ENCODE data around the gene PCIF1.

The PCIF1 gene

DNA sequence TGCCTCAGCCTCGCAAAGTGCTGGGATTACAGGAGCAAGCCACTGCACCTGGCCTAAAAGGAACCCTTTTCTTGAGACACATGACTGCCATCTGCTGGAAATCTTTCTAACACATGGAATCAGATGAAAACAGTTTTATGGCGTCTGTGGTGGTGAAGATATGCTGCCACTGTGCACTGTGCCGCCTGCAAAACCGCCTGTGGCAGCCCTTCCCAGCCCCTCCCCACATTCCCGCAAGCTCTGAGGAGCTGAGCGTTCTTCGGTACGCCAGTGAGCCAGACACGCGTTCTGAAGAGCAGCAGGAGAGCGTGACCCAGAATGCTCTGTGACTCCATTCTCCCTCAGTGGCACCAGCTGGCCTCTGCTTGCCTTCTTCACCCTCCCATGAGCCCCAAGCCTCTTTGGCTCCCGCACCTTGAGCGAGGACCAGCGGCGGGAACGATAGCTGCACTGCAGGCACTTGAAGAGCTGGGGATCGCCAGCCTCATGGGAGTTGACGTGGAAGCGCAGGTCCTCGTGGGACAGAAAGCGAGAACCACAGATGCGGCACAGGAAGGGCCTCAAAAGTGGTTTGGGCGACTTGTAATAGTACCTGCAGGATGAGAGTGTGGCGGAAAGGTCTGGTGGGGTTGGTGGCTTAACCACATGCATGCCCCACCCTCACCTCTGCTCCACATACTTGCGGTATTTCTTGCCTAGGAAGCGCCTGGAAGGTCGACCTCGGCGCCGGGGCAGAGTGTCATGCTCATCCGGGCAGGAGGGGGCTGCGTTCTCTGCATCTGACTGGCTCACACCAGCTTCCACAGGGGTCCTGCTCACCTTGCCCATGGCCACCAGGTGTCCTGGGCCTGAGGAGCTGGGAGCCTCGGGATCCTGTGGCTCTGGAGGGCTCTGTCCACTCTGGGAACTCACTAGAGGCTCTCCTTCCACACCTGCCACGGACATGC lies 28.8 kb downstream of the PCIF1 start:
- no peak overlapping the region for H2AK5ac ChIP-seq (ENCODE audit: low read depth, low read length)
- no CpG with 5 or more reads among the region's 34 CpGs for WGBS, 2 donors (ENCODE audit: extremely low coverage in 2 of 2, insufficient read length in 2 of 2, insufficient replicate concordance in 1 of 2)
- H3K18ac ChIP-seq (ENCODE audit: low read length): no peak overlapping the region
- H3K36me3 ChIP-seq (replicated peaks in 1 of 2; ENCODE audit: control insufficient read depth in 2 of 2, insufficient read depth in 2 of 2, low read length in 2 of 2): peaks cover 64 to 91% of the 10 kb centered on the region in 2 donors
- H3K14ac ChIP-seq (ENCODE audit: low read length): no peak overlapping the region
- no peak overlapping the region for H3K9ac ChIP-seq (ENCODE audit: low read depth, low read length, poor library complexity)
- H2BK12ac ChIP-seq (ENCODE audit: low read length): no peak overlapping the region
- no peak for DNase-seq (ENCODE audit: low spot score)
- peak overlapping the region; percentile 31 for H3K23ac ChIP-seq (ENCODE audit: low read depth, low read length, poor library complexity)
- H2BK5ac ChIP-seq (ENCODE audit: low read length): peak overlapping the region; percentile 22
- H2AFZ ChIP-seq (ENCODE audit: low read length): no peak overlapping the region
- H3K27me3 ChIP-seq (ENCODE audit: control insufficient read depth in 3 of 3, insufficient read depth in 3 of 3, low read depth in 1 of 3, low read length in 3 of 3): no peaks in the 10 kb centered on the region
- H3K4me3 ChIP-seq (ENCODE audit: low read length in 2 of 2): no peak overlapping the region
- H2BK120ac ChIP-seq (ENCODE audit: low read depth, low read length): no peak overlapping the region
- no peaks in the 10 kb centered on the region for H3K9me3 ChIP-seq (replicated peaks in 1 of 2; ENCODE audit: control insufficient read depth in 2 of 2, insufficient read depth in 1 of 2, low read depth in 1 of 2, low read length in 2 of 2)
- H4K8ac ChIP-seq (ENCODE audit: low read depth, low read length): no peak overlapping the region
- H3K4ac ChIP-seq (ENCODE audit: low read length): no peak overlapping the region
- no peak overlapping the region for H2BK15ac ChIP-seq (ENCODE audit: low read length)
- no peak overlapping the region for H3K27ac ChIP-seq (replicated peaks; ENCODE audit: low read length)
- no peaks in the 10 kb centered on the region for H3K79me1 ChIP-seq (ENCODE audit: low read depth, low read length)
- H3K4me1 ChIP-seq (ENCODE audit: control insufficient read depth in 2 of 2, insufficient read depth in 1 of 2, low read depth in 1 of 2, low read length in 2 of 2): no peaks in the 10 kb centered on the region
- no peak overlapping the region for H4K91ac ChIP-seq (ENCODE audit: low read depth, low read length, poor library complexity)
- no peak overlapping the region for H3K4me2 ChIP-seq (ENCODE audit: insufficient read depth, low read length, poor library complexity, severe bottlenecking)

DNA sequence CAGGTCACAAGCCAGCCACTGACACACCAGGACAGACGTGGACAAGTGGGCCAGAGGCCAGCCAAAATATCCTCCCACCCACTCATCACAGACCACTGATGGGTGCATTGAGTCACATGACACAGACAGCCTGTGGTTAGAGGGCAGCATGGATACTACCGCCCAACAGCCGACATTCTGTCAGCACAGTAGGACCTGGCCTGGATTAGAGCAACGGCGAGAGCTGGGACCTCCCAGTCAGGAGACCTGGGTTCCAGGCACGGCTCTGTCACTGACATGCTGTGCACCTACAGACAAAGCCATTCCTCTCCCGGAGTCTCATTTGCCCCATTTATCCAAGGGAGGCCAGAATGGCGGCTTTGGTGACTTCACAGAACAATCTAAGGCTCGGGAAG lies 29.5 kb downstream of the PCIF1 start:
- no peak for DNase-seq (ENCODE audit: low spot score)
- H2AK5ac ChIP-seq (ENCODE audit: low read depth, low read length): no peak overlapping the region
- no peak overlapping the region for H2BK15ac ChIP-seq (ENCODE audit: low read length)
- no peak overlapping the region for H3K27ac ChIP-seq (replicated peaks; ENCODE audit: low read length)
- no peak overlapping the region for H3K4me2 ChIP-seq (ENCODE audit: insufficient read depth, low read length, poor library complexity, severe bottlenecking)
- H2BK12ac ChIP-seq (ENCODE audit: low read length): no peak overlapping the region
- H3K27me3 ChIP-seq (ENCODE audit: control insufficient read depth in 3 of 3, insufficient read depth in 3 of 3, low read depth in 1 of 3, low read length in 3 of 3): no peaks in the 10 kb centered on the region
- H2BK120ac ChIP-seq (ENCODE audit: low read depth, low read length): no peak overlapping the region
- H2AFZ ChIP-seq (ENCODE audit: low read length): no peak overlapping the region
- no peak overlapping the region for H3K9ac ChIP-seq (ENCODE audit: low read depth, low read length, poor library complexity)
- no CpG with 5 or more reads among the region's 9 CpGs for WGBS, 2 donors (ENCODE audit: extremely low coverage in 2 of 2, insufficient read length in 2 of 2, insufficient replicate concordance in 1 of 2)
- H2BK5ac ChIP-seq (ENCODE audit: low read length): peak overlapping the region; percentile 22
- H3K4ac ChIP-seq (ENCODE audit: low read length): no peak overlapping the region
- no peaks in the 10 kb centered on the region for H3K4me1 ChIP-seq (ENCODE audit: control insufficient read depth in 2 of 2, insufficient read depth in 1 of 2, low read depth in 1 of 2, low read length in 2 of 2)
- no peaks in the 10 kb centered on the region for H3K79me1 ChIP-seq (ENCODE audit: low read depth, low read length)
- H3K4me3 ChIP-seq (ENCODE audit: low read length in 2 of 2): no peak overlapping the region
- no peak overlapping the region for H3K18ac ChIP-seq (ENCODE audit: low read length)
- H3K36me3 ChIP-seq (replicated peaks in 1 of 2; ENCODE audit: control insufficient read depth in 2 of 2, insufficient read depth in 2 of 2, low read length in 2 of 2): peaks cover 63 to 91% of the 10 kb centered on the region in 2 donors
- no peaks in the 10 kb centered on the region for H3K9me3 ChIP-seq (replicated peaks in 1 of 2; ENCODE audit: control insufficient read depth in 2 of 2, insufficient read depth in 1 of 2, low read depth in 1 of 2, low read length in 2 of 2)
- H3K23ac ChIP-seq (ENCODE audit: low read depth, low read length, poor library complexity): peak overlapping the region; percentile 31
- H4K8ac ChIP-seq (ENCODE audit: low read depth, low read length): no peak overlapping the region
- H4K91ac ChIP-seq (ENCODE audit: low read depth, low read length, poor library complexity): no peak overlapping the region
- H3K14ac ChIP-seq (ENCODE audit: low read length): no peak overlapping the region

DNA sequence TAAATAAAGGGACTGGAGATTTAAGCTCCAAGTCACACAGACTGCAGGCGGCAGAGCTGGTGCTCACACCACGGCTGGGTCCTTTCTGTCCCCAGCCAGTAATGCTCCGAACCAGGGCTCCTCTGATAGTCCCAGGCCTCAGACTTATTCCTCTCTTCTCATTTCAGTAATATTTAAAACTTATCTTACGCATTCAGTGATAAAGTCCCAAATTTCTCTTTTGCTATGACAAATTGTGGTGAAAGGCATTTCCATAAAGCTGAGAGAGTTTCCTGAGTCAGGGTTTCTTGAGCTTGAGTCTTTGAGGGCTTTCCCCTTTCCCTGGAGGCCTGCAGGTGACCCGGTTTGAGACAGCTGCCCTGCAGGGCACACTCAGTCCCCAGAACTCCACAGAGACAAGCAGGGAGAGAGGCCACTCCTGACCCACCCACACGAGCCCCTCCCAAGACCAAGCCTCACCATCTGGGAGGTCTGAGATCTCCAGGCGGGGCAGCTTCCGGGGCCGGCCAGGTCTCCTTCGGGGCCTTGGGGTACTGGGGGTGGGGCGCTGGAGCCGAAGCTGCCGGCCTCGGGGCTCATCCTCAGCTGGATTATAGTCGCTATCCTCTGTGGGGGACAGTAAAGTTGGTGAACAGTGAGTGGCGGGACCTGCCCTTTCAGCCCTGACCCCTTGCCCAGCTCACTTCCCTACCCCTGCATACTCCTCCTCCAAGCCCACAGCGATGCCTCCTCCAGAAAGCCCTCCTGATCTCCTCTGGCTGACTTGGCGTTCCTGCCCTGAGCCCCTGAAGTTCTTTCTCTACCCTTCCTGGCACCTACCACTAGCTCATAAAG lies 30.9 kb downstream of the PCIF1 start:
- no CpG with 5 or more reads among the region's 18 CpGs for WGBS, 2 donors (ENCODE audit: extremely low coverage in 2 of 2, insufficient read length in 2 of 2, insufficient replicate concordance in 1 of 2)
- Histone ChIP-seq H3K4me1 (ENCODE audit: control insufficient read depth in 2 of 2, insufficient read depth in 1 of 2, low read depth in 1 of 2, low read length in 2 of 2) (peaks cover 0 to 2% of the 10 kb centered on the region in 2 donors), H2BK5ac (ENCODE audit: low read length) (no peak overlapping the region), H2AK5ac (ENCODE audit: low read depth, low read length) (no peak overlapping the region), H3K79me1 (ENCODE audit: low read depth, low read length) (peaks cover 3% of the 10 kb centered on the region), H3K18ac (ENCODE audit: low read length) (no peak overlapping the region), H2BK15ac (ENCODE audit: low read length) (no peak overlapping the region), H2BK12ac (ENCODE audit: low read length) (no peak overlapping the region), H3K4ac (ENCODE audit: low read length) (no peak overlapping the region), H3K36me3 (replicated peaks in 1 of 2; ENCODE audit: control insufficient read depth in 2 of 2, insufficient read depth in 2 of 2, low read length in 2 of 2) (peaks cover 52 to 82% of the 10 kb centered on the region in 2 donors), H4K8ac (ENCODE audit: low read depth, low read length) (no peak overlapping the region), H3K27ac (replicated peaks; ENCODE audit: low read length) (no peak overlapping the region), H3K9me3 (replicated peaks in 1 of 2; ENCODE audit: control insufficient read depth in 2 of 2, insufficient read depth in 1 of 2, low read depth in 1 of 2, low read length in 2 of 2) (no peaks in the 10 kb centered on the region), H3K9ac (ENCODE audit: low read depth, low read length, poor library complexity) (no peak overlapping the region), H3K23ac (ENCODE audit: low read depth, low read length, poor library complexity) (no peak overlapping the region), H3K4me2 (ENCODE audit: insufficient read depth, low read length, poor library complexity, severe bottlenecking) (no peak overlapping the region), H2BK120ac (ENCODE audit: low read depth, low read length) (no peak overlapping the region), H3K27me3 (ENCODE audit: control insufficient read depth in 3 of 3, insufficient read depth in 3 of 3, low read depth in 1 of 3, low read length in 3 of 3) (no peaks in the 10 kb centered on the region), H3K4me3 (ENCODE audit: low read length in 2 of 2) (no peak overlapping the region), H4K91ac (ENCODE audit: low read depth, low read length, poor library complexity) (no peak overlapping the region), H2AFZ (ENCODE audit: low read length) (no peak overlapping the region), H3K14ac (ENCODE audit: low read length) (no peak overlapping the region)
- DNase-seq (ENCODE audit: low spot score): no peak

Measured in neuronal stem cell (in vitro differentiated cells).